C4-2B (cell line): Measurements from ENCODE around the gene MAD2L1BP.
"Not testable (repeated sequence)": the region's sequence is repeated elsewhere in the genome, so short reads cannot be mapped to it uniquely, and the experiment has no call there.

Experiments used
- H3K27ac ChIP-seq: fragments of 450-650 bp; 2 replicates; pipeline ENCODE4 v1.5.1; 2017
- ZFX ChIP-seq: fragments of 450-650 bp; IDR thresholded peaks from 2 replicates; pipeline ENCODE4 v1.6.1; 2017
- TF ChIP-seq, protein P1 (sequence below): fragments of 450-650 bp; conservative IDR thresholded peaks from 2 replicates; pipeline ENCODE4 v1.5.1; 2017; ENCODE audit warnings: mild to moderate bottlenecking

Gene MAD2L1BP

GRCh38 chr6:43628393-43629103, 7.1 kb upstream of the MAD2L1BP start:
- peak overlapping the region; percentile 83 for H3K27ac ChIP-seq
- no peak for TF ChIP-seq ZFX
- TF ChIP-seq, protein P1, sequence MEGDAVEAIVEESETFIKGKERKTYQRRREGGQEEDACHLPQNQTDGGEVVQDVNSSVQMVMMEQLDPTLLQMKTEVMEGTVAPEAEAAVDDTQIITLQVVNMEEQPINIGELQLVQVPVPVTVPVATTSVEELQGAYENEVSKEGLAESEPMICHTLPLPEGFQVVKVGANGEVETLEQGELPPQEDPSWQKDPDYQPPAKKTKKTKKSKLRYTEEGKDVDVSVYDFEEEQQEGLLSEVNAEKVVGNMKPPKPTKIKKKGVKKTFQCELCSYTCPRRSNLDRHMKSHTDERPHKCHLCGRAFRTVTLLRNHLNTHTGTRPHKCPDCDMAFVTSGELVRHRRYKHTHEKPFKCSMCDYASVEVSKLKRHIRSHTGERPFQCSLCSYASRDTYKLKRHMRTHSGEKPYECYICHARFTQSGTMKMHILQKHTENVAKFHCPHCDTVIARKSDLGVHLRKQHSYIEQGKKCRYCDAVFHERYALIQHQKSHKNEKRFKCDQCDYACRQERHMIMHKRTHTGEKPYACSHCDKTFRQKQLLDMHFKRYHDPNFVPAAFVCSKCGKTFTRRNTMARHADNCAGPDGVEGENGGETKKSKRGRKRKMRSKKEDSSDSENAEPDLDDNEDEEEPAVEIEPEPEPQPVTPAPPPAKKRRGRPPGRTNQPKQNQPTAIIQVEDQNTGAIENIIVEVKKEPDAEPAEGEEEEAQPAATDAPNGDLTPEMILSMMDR, result no peak

GRCh38 chr6:43629104-43629504, 6.5 kb upstream of the MAD2L1BP start, which contains the start of gene GTPBP2:
Gene GTPBP2 (minus strand): TSS chr6:43629264. CDS start chr6:43629162, 102 bp downstream.
- no peak for TF ChIP-seq ZFX
- TF ChIP-seq, protein P1, result no peak
- peak within 1 kb of the TSS; percentile 83 for H3K27ac ChIP-seq

- TF ChIP-seq, protein P1, result no peak
- no peak for TF ChIP-seq ZFX
- peak overlapping the region; percentile 83 for H3K27ac ChIP-seq
These were observed 5.9 kb upstream of the MAD2L1BP start for GRCh38 chr6:43629505-43630300.

DNA sequence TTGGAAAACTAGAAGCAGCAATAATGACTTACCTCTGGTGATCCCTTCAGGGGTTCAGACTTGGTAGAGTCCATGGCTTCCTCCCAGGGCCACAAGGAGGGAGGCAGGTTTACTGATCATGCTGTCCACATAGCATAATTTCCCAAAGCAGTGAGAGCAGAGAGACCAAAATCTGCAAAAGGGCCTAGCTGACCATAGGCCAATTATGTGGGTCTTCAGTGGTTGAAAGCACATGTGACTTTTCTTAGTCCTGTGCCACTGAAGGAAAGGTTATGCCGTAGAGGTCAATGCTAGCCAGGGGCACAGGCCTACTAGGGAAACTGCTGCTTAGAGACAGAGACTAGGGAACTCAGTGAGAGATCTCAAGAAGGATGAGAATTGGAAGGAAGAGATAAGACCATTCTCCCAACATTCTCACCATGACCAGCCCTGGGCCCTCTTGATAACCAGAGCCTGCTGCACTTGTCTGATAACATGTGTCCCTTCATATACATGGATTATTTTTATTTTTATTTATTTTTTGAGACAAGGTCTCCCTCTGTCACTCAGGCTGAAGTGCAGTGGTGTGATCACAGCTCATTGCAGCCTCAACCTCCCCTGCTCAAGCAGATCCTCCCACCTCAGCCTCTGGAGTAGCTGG, 4.5 kb upstream of the MAD2L1BP start:
- H3K27ac ChIP-seq, result peak overlapping the region; percentile 83
- TF ChIP-seq, protein P1, result no peak
- TF ChIP-seq ZFX, result no peak

GRCh38 chr6:43633002-43633401, 2.6 kb upstream of the MAD2L1BP start:
- not testable (repeated sequence) for H3K27ac ChIP-seq

DNA sequence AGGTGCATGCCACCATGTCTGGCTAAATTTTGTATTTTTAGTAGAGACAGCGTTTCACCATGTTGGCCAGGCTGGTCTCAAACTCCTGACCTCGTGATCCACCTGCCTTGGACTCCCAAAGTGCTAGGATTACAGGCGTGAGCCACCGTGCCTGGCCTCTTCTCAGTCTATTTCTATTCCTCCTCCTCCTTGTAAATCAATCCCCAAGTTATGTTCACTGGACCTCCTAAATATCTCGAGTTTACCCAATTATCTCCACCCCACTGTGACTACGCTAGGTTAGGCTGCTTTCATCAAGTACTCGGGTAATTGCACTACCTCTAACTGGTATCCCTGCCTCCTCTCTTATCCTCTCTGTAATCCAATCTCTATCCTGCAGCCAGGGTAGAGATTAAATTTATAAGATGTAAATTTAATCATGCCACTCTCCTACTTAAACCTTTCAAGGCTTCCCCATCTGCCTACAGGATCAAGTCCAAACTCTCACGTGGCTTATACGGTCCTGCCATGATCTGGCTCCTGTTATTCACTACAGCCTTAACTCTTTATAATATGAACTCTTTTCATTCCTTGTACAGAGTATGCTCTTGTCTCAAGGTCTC, 837 bp upstream of the MAD2L1BP start:
- peak overlapping the region; percentile 83 for H3K27ac ChIP-seq

GRCh38 chr6:43636308-43636659, 644 bp downstream of the MAD2L1BP start:
- peak overlapping the region; percentile 83 for H3K27ac ChIP-seq
- TF ChIP-seq ZFX, result no peak
- TF ChIP-seq, protein P1, result no peak

More for the DNA sequence above, 837 bp upstream of the MAD2L1BP start:
- TF ChIP-seq ZFX, result no peak
- TF ChIP-seq, protein P1, result no peak
